OCI-LY7 (cell line): ENCODE results near the gene HDAC4. TPM values are rescaled to one million over a fixed set of nuclear protein-coding genes. Genes with fewer than 3 reads are reported as not detected.

Experiments used
- BruUV-seq: library from RNA; stranded (reverse); fragments of 400-500 nt; replicated peaks from 2 replicates; lab custom pipeline; 2021; lab: Mats Ljungman, UMichigan
- CTCF ChIA-PET: fragments of 300-600 bp; sonication (Branson Sonifier 250); formaldehyde crosslinking; loops from one replicate; lab custom pipeline; 2022; ENCODE audit warnings: antibody characterized with exemption; ENCODE audit not compliant: unreplicated experiment; lab: Charles Lee
- POLR2A ChIA-PET: fragments of 300-600 bp; sonication (Branson Sonifier 250); formaldehyde crosslinking; loops from one replicate; lab custom pipeline; 2022; ENCODE audit warnings: antibody characterized with exemption; lab: Charles Lee
- DNase-seq: peaks from one replicate; pipeline ENCODE4 v3.0.0-alpha.2; 2015; ENCODE audit warnings: low spot score
- H2AFZ ChIP-seq: fragments of 200-600 bp; sonication (generic), shearing (Covaris generic); 2 replicates; pipeline ENCODE4 v1.6.1; 2014; ENCODE audit warnings: mild to moderate bottlenecking, antibody characterized with exemption, low read length, moderate library complexity
- H3K27ac ChIP-seq: fragments of 200-600 bp; sonication (generic); 2 replicates; pipeline ENCODE4 v1.5.1; 2014; ENCODE audit warnings: mixed run types, low read depth, mild to moderate bottlenecking, moderate library complexity, low read length, inconsistent platforms; ENCODE audit not compliant: poor library complexity, severe bottlenecking
- H3K36me3 ChIP-seq: fragments of 200-600 bp; sonication (generic); 2 replicates; pipeline ENCODE4 v1.6.1; 2014; ENCODE audit warnings: mild to moderate bottlenecking, antibody characterized with exemption, low read length, moderate library complexity, mixed read lengths; ENCODE audit not compliant: insufficient read depth
- H3K4me1 ChIP-seq: fragments of 200-600 bp; sonication (generic); 2 replicates; pipeline ENCODE4 v1.5.1; 2014; ENCODE audit warnings: mild to moderate bottlenecking, low read length; ENCODE audit not compliant: insufficient read depth, poor library complexity, severe bottlenecking
- H3K4me2 ChIP-seq: fragments of 200-600 bp; sonication (generic); 2 replicates; pipeline ENCODE4 v1.6.1; 2014; ENCODE audit warnings: mild to moderate bottlenecking, low read length
- H3K4me3 ChIP-seq: fragments of 200-600 bp; sonication (generic); 2 replicates; pipeline ENCODE4 v1.5.1; 2014; ENCODE audit warnings: mild to moderate bottlenecking, low read depth, low read length; ENCODE audit not compliant: poor library complexity, severe bottlenecking
- H3K79me2 ChIP-seq: fragments of 200-600 bp; sonication (generic); 2 replicates; pipeline ENCODE4 v1.6.1; 2016; ENCODE audit warnings: low read depth, mild to moderate bottlenecking, low read length, moderate library complexity, mixed read lengths; ENCODE audit not compliant: insufficient read depth
- H3K9me2 ChIP-seq: fragments of 200-600 bp; sonication (generic); 2 replicates; pipeline ENCODE4 v1.6.1; 2016; ENCODE audit warnings: mild to moderate bottlenecking, low read length, mixed read lengths; ENCODE audit not compliant: insufficient read depth
- H3K9me3 ChIP-seq: fragments of 200-600 bp; sonication (generic); 2 replicates; pipeline ENCODE4 v1.6.1; 2014; ENCODE audit warnings: mild to moderate bottlenecking, mixed run types, low read length, mixed read lengths
- H4K20me1 ChIP-seq: fragments of 200-600 bp; sonication (generic); 2 replicates; pipeline ENCODE4 v1.6.1; 2014; ENCODE audit warnings: mild to moderate bottlenecking, antibody characterized with exemption, low read length, moderate library complexity, mixed read lengths; ENCODE audit not compliant: insufficient read depth
- CTCF ChIP-seq: fragments of 200-600 bp; sonication (generic); conservative IDR thresholded peaks from 2 replicates; pipeline ENCODE4 v1.5.1; 2014; ENCODE audit warnings: mild to moderate bottlenecking, antibody characterized with exemption, low read length, moderate library complexity, mixed read lengths
- EZH2phosphoT487 ChIP-seq: fragments of 200-600 bp; sonication (generic); IDR thresholded peaks from 2 replicates; pipeline ENCODE4 v1.6.1; 2018; ENCODE audit warnings: low read depth, borderline replicate concordance, mild to moderate bottlenecking, mixed run types, antibody characterized with exemption, low read length, moderate library complexity, mixed read lengths
- intact Hi-C: fragments of 100-400 bp; cut with micrococcal nuclease; formaldehyde crosslinking; loops from one replicate; pipeline ENCODE4 v1.10.0; 2022; ENCODE audit not compliant: unreplicated experiment
- total RNA-seq, 2 experiments: library from RNA; depleted of rRNA in 1 of 2; stranded (reverse); fragments of >200 nt in 1 of 2; shearing (Covaris generic) in 1 of 2; gene quantifications; 2 replicates each; pipeline ENCODE4 v1.2.3, GENCODE V29; 2014 to 2022

Gene HDAC4
- total RNA-seq, 2 experiments from 2014 or later = 10.2 to 20.6 TPM

DNA sequence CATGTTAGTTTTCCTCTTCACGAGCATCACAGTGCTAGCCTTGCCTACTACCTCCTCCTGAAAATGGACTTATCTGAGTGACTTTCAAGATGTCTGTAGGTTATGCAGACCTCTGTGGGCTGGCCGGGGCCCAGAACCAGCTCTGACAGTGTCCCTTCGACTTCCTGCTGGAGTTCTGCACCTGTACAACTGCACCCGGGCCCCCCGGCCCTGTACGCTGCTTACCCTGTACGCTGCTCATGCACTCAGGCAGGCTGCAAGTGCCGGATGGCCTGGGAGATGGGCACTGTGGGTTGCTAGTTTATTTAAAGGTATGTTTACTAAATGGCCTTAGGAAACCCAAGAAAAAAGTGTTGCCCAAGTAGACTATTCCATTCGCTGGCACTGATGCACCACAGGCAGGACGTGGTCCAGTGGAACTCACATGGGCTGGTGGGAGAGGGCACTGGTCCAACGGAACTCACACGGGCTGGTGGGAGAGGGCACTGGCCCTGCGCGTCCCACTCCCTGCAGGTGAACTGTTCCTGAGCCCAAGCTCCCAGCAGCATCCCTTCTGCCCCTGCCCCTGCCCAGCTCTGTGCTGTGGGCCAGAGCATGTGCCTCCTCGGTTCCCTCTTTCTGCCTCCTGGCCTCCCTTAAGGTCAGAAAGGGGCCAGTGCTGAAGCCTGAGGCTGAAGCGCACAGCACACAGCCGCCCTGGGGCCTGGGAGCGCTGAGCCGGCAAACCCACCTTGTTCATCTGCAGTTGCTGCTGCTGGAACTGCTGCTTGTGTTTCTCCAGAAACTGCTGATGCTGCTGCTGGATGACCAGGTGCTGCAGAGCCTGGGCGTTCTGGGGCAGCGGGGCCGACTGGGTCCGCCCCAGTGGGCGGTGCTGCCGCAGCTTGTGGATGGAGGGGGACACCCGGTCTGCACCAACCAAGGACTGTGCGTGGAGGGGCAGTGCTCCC lies 274.8 kb downstream of the HDAC4 start:
- no peaks in the 10 kb centered on the region for H3K79me2 ChIP-seq
- H3K4me1 ChIP-seq = no peaks in the 10 kb centered on the region
- no TSS peak for BruUV-seq
- CTCF ChIA-PET = no interaction called here
- H3K9me2 ChIP-seq = no peaks in the 10 kb centered on the region
- no peak overlapping the region for H3K4me3 ChIP-seq
- peaks cover 6% of the 10 kb centered on the region; the same call in 1 of the 2 replicates for H3K36me3 ChIP-seq
- TF ChIP-seq EZH2phosphoT487 (no peak), CTCF (no peak)
- intact Hi-C loops = no loop called here
- no peak overlapping the region for H2AFZ ChIP-seq
- no peak overlapping the region for H3K27ac ChIP-seq
- DNase-seq = no peak
- H3K9me3 ChIP-seq = 0 out of 2 replicates have a peak, but pooled peaks cover 5% of the 10 kb centered on the region
- POLR2A ChIA-PET = no interaction called here
- no peaks in the 10 kb centered on the region; the same call in 1 of the 2 replicates for H4K20me1 ChIP-seq
- no peak overlapping the region for H3K4me2 ChIP-seq

- TF ChIP-seq EZH2phosphoT487 (no peak), CTCF (no peak)
Measured at GRCh38 chr2:239124152-239124899, 276.5 kb downstream of the HDAC4 start.

More at GRCh38 chr2:239124152-239124899, 276.5 kb downstream of the HDAC4 start:
- Histone ChIP-seq H3K4me1 (no peaks in the 10 kb centered on the region), H3K4me3 (no peak overlapping the region), H4K20me1 (no peaks in the 10 kb centered on the region; the same call in 1 of the 2 replicates), H3K79me2 (no peaks in the 10 kb centered on the region), H2AFZ (no peak overlapping the region), H3K9me2 (no peaks in the 10 kb centered on the region), H3K36me3 (peaks cover 6% of the 10 kb centered on the region; the same call in 1 of the 2 replicates), H3K9me3 (0 out of 2 replicates have a peak, but pooled peaks cover 5% of the 10 kb centered on the region), H3K4me2 (no peak overlapping the region), H3K27ac (no peak overlapping the region)
- no TSS peak for BruUV-seq
- CTCF ChIA-PET = no interaction called here
- POLR2A ChIA-PET = no interaction called here
- no peak for DNase-seq
- intact Hi-C loops = no loop called here
